Activated T-cell treated with anti-CD3 and anti-CD28 coated beads for 4 hours (primary cell): ENCODE results near the gene SMOC1.
A peak's percentile ranks its signal among the peaks of the same experiment; 100 is the strongest.

Experiments
- DNase-seq: peaks from one replicate; pipeline ENCODE4 v3.0.0-alpha.2; 2020

The SMOC1 gene

GRCh38 chr14:70014406-70015095 lies 135.3 kb downstream of the SMOC1 start:
- no peak for DNase-seq

- DNase-seq, result no peak
Measured at GRCh38 chr14:70018230-70018629, 139.0 kb downstream of the SMOC1 start.

DNA sequence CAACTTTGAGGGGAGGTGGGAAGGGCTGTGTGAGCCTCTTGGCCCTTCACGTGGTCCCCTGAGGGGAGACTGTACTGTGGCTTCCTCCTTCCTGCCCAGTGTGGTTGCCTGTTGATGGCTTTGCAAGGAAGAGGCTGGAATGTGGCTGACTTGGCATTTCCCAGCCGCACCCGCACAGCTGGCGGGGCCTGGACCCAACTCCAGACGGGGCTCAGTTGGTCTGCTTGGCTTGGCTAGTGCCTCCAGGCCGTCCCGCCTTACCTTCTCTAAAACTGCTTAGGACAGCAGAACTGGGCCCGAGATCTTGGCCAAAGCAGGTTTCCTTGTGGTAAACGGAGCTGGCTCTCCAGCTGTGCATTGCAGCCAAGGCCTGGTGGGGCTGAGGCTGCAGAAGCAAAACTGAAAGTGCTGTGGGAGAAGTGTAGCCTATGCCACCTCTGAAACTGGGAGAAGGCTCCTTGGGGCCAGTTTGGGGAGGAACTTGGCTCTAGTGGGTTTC lies 139.5 kb downstream of the SMOC1 start:
- no peak for DNase-seq

DNA sequence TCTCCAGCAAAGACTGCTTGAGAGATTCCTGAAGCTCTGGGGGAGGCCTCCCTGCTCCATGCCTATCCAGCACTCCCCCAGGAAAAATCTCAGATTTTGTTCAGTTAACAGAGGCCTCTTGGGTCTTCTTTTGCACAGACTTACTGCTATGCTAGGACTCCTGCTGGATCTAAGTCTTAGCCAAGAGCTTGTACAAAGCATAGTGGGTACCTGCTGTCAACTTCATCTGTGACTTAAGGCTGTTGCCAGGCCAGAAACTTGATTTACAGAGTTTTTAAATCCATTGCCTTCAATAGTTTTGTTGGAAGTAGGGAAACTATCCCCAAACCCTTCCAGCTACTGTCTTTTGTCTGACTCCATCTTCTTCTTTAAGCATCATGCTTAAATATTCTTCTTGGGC lies 140.5 kb downstream of the SMOC1 start:
- no peak for DNase-seq

DNA sequence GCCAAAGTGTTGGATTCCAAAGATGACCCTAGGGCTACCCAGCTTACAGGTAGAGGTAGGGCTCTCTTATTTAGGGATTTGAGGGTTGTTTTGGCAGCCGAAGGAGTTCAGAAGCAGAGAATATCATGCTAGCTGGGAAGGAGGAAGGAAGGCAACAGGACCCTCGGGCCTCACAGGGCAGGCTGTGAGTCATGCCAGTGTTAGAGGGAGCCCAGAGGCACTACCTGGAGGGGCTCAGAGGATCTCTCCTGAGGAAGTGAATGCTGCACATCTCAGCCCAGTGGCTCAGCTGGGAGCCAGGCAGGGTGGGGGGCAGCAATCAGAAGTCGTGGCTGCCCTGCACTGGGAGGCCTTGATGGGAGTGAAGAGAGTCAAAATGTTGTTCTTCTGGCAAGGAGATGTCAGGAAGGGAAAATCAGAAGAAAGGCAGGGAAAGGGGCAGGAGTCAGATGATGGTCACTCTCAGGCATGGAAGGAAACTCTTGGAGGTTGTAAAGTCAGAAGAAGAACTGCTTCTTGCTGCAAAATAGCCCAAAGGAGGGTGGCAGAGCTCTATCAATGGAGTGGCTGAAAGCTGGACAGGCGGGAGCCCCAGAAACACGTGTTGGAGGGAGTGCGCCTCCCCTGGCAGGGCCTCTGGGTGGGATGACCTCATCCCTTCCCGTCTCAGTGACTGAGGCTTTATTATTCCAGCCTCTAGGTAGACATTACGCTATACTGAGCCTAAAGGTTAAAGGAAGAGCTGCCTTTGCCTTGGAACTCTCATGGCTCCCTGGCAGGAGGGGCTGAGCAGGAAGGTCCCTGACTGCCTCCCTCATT lies 141.3 kb downstream of the SMOC1 start:
- DNase-seq, result no peak

DNA sequence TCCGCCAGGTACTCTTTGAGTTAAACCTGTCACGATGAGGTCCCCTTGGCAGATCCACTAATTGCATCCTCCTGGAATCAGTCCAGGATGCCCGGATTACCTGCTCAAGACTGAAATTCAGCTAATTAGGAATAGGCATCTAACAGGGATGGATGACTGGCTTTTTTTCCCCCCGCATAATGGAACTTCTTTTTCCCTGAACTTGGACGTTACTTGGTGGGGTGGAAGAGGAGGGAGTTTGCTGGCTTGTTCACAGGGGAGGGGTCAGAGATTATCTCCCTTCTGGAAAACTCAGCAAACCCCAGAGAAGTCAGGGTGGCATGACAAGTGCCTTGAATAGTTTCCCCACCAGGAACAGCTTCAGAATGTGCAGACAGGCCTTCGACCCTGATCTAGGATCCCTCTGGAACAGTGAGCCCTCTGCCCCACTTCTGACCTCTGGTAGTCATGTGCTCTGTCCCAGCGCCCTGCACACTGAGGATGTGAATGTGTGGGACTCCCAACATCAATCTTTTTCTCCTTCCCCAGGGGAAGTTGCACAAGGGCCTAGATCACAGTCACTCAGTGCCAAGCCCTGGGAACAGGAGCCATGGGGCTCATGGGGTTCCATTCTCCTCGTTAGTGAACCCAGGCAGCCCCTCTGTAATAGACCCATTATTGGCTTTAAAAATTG lies 142.5 kb downstream of the SMOC1 start:
- no peak for DNase-seq

GRCh38 chr14:70022771-70023445 lies 143.7 kb downstream of the SMOC1 start:
- DNase-seq, result no peak

GRCh38 chr14:70023871-70024270 lies 144.7 kb downstream of the SMOC1 start:
- no peak for DNase-seq

DNA sequence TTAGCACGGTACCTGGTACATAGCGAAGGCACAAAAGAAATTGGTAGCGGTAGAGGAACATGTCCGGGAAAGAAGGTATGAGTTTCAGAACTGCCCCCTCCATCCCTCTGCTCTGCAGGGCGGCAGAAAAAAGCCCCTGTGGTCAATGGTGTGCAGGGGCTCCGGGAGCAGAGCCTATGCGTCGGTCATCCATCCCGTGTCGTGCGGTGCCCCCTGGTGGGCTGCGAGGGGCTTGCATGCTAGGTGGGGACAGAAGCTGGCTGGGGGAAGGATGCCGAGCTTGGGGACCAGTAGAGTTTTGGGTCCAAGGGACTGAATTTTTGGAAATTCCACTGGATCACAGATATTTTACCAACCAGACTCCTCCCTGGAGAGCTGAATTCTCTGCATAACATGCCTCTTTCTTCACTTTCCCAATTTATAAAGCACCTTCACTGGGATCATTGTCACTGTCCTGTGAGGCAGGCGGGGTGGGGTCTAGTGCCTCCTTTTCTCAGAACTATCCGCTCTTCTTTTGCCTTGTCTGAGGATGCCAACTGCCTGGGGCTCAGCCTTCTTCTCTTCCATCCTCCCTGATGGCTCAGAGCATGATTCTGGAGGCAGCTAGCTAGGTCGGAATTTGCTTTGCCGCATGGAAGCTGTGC lies 148.7 kb downstream of the SMOC1 start:
- peak; percentile 40 for DNase-seq

DNA sequence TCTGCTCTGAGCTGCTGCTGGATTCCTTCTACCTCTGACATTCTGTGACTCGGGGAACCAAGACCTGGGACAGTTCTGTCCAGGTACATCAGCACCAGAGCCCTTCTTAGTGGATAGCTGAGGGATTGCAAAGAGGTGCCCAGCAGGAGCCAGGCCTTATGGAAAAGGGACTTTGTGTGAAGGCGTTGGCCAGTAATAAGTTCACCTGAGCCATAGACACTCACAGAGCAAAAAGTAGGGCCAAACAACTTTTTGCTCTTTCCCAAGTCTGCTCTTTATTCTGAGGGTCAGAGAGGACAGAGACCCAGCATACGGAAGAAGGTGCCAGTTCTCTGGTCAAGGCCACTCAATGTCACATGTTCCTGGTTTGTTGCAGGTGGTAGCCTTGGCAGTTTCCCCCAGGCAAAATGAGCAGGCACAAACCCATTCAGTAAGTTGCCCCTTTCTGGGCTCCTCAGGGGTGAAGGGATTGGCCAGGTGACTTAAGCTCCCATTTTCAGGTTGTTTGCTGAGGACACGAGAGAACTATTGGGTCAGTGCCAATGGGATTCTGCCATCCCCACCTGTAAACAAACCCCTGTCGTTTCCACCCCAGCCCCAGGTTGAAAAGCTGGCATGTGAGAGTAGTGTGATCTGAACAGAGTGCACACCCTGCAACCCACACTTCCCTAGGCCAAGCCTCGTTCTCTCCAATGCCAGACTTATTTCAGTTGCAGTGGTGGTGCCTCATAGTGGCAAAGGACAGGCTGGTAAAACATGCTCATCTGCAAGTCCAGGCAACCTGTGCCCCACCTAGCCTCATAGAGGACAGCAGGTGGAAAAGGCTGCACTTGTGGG lies 150.3 kb downstream of the SMOC1 start:
- DNase-seq, result no peak

DNA sequence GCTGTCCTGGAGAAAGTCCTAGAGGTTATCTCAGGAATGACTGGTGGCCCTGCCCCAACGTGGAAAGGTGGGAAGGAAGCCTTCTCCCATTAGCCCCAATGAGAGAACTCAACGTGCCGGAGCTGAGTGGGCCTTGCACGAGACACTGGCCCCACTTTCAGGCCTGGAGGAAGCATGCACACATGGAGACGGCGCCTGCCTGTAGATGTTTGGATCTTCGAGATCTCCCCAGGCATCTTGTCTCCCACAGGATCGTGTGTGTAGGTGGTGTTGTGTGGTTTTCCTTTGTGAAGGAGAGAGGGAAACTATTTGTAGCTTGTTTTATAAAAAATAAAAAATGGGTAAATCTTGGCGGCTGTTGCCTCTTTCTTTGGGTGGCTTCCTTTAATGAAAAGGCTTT lies 152.8 kb downstream of the SMOC1 start:
- no peak for DNase-seq

- DNase-seq, result no peak
Measured at GRCh38 chr14:70032447-70032846, 153.2 kb downstream of the SMOC1 start.

GRCh38 chr14:70033116-70033515 lies 153.9 kb downstream of the SMOC1 start:
- DNase-seq, result no peak

DNA sequence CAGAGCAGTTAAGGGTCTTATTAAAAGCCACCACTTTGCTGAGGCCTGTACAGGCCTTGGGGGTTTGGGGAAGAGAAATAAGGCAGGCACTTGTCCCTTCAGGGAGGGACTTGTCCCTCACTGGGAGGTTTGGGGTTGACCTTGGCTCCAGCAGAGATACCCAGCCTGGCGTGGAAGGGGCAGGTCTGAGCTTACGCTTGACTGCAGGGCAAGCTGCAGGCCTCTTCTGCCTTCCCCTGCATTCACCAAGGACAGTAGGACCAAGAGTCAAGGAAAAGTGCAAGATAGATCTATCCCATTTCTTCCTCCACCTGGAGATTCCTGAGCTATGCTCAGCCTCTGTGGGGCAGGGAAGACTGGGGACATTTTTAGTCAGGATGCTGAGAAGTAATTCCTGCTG lies 154.3 kb downstream of the SMOC1 start:
- no peak for DNase-seq

DNA sequence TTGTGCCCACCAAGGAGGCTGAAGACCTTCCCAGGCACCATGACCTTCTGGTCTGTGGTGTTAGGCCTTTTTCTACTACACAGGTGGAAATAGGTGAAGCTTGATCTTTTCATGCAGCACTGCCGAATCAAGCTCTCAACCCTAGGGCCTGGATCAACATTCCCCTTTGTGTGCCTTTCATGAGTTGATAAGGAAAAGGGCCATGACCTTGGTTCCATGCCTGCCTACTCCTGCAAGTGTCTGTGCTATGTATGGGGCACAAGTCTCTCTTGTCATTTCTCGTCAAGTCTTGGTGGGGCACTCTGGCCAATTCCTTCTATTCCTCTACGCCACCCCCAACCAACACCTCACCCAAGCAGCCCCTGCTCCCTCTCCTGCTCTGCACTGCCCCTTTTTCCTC lies 155.0 kb downstream of the SMOC1 start:
- DNase-seq, result no peak

GRCh38 chr14:70036665-70037064 lies 157.4 kb downstream of the SMOC1 start:
- no peak for DNase-seq

DNA sequence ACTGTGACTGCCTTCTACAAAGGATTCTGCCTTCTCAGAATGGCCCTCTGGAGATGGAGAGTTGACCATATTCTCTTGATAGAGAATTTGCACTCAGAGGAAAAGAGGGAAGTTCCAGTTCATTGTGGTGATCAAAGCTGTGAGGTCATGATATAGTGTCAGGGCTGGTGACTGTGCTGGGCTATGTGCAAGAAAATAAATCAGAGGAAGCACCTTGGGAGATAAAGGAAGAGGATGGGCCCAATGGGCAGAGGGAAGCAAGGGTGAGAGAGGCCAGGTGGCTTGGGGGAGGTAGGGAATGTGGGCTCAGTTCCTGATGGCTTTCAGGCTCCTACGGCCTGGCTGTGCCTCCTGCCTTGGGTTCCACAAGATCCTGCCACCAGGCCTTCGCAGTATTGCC lies 163.8 kb downstream of the SMOC1 start:
- DNase-seq, result no peak

GRCh38 chr14:70045310-70045709 lies 166.1 kb downstream of the SMOC1 start:
- DNase-seq, result no peak

DNA sequence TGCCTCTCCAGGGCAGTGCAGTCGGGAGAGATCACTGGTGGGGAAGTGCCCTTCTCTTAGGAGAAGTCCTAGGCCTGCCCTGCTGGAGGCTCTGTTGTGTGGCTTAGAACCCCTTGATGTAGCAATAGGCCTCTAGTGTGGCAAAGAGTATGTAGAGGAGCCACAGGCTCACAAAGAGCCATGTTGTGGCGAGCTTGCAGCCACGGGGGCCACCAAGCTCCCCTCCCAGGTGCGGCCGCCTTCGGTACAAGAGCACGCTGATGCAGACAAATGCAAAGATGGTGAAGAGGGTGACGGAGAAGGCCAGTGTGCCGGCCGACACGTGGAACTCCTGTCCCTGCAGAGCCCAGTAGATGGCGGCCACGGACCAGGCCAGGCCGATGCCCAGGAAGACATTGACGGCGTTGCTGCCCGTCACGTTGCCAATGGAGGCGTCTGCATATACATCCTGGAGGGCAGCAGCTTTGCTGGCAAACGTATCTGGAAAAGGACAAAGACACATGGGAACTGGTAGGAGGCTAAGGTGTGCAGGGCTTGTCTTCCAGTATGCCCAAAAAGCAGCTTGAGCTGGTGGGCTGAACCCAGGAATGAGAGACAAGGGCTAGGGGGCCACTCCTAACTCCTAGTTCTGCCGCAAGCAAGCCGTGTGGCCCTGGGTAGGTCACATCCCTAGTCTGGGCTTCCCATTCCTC lies 166.8 kb downstream of the SMOC1 start:
- DNase-seq, result no peak

DNA sequence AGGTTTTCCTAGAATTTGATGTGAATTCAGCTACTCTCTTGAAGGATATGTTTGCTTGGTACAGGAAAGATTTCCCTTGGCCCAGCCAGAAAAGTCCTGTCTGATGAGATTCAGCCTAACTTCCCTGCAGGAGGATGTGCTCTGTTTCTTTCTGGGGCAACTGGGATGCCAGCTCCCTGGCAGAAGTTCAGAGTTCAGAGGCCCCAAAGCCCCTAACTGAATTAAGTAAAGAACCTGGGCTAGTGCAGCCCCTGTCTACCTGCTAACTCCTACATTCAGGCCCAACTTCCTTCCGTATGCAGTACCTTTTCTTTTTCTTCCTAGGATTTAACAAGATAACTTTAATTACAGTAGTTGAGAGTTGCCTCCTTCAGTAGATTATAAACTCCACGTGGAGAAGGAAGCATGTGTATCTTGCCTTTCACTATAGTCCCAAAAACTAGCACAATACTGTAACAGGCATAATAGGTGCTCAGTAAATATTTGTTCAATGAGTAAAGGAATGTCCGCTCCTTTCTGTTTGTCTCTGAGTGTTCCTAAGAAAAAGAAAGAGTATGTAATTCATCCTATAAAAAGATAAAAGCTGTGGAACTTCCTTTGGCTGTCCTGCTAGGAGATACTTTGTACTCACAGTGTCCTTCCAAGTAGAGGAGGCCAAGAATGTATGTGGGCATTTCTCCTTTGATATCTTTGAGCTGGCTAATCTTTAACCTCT lies 168.5 kb downstream of the SMOC1 start:
- no peak for DNase-seq

DNA sequence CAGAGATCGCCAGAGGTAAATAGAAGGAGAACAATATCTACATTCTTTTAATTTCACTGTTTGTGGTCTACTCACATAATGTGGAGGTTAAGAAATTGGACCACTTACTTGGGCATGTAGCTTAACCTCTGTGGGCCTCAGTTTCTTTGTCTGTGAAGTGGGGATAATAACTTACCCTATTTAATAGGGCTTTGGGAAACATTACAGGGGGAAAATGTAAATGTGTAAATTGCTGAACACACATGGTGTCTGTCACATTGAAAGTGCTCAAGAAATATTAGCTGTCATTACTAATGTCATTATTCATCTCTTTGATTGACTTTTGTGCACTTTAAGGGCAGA lies 169.1 kb downstream of the SMOC1 start:
- no peak for DNase-seq
